ENCODE data around the gene WBP2. TPM values are rescaled to one million over a fixed set of nuclear protein-coding genes. Genes with fewer than 3 reads are reported as not detected.
A peak's percentile ranks its signal among the peaks of the same experiment; 100 is the strongest.
"Not testable (repeated sequence)": the region's sequence is repeated elsewhere in the genome, so short reads cannot be mapped to it uniquely, and the experiment has no call there.

The WBP2 gene
- total and polyA plus RNA-seq, 10 donors: 46.7 to 144 (median 89.1) TPM

DNA sequence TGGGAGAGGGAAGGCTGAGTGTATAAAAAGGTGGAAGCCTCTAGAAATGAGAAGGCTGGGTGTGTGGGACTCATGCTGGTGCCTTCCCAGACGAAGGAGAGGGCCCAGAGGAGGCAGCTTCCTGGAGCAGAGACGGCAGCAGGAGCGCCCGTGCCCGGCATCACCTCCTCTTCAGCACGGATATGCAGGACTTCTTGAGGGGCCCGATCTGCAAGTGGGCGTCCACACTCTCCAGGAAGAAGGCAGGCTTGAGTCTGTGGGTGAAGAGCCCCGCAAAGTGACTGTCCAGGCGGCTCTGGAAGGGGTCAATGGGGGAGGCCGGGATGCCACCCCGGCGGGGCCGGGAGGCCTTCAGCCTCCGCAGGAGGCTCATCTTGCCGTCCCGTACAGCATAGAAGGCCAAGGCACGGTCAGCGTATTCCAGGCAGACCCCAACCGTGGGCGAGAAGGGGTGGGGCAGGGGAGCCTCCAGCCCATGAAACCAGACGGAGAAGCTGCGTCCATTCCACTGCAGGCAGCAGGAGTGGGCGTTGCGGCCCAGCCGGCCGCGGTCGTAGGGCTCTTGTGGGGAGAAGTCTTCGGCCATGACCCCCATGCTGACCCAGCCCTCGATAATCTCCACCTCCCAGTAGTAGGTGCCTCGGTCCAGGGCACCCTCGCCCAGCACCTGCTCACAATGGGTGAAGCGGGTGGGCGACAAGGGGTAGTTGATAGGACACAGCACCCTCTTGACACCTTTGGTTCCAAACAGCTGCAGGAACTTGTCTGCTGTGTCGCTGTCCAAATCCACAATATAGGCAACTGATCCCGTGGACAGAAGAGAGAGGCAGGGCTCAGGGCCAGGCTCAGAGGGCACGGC, 19.4 kb upstream of the WBP2 start:
- H3K9me3 ChIP-seq: no peaks in the 10 kb centered on the region
- H3K4me3 ChIP-seq: no peak overlapping the region
- H3K27ac ChIP-seq: peak overlapping the region in 7 of 8 donors; percentile 69 to 94 (median 90)
- no peak for DNase-seq
- TF ChIP-seq POLR2AphosphoS5 (IDR thresholded peaks at IDR 0.05) (peak in 1 of 3 donors; percentile 43), POLR2A (IDR thresholded peaks at IDR 0.05) (no peak)
- peaks cover 0 to 36% (median 6%) of the 10 kb centered on the region in 7 donors for H3K27me3 ChIP-seq (replicated peaks in 1 of 7)
- 78 to 91% (median 89%) methylated on average over 16 to 38 of the region's 38 CpGs for WGBS, 5 donors
- H3K4me1 ChIP-seq: peaks cover 32 to 74% (median 71%) of the 10 kb centered on the region in 6 donors
- H3K36me3 ChIP-seq: peaks cover 0 to 36% (median 11%) of the 10 kb centered on the region in 6 donors
- intact Hi-C loops (cut with DNase I; ENCODE audit: low total_unique reads): no loop called here

- Histone ChIP-seq H3K4me1 (peaks cover 32 to 66% (median 63%) of the 10 kb centered on the region in 6 donors), H3K27ac (peak overlapping the region in 6 of 8 donors; percentile 69 to 92 (median 80)), H3K4me3 (no peak overlapping the region), H3K27me3 (replicated peaks in 1 of 7) (peaks cover 0 to 28% (median 6%) of the 10 kb centered on the region in 7 donors), H3K36me3 (peaks cover 0 to 36% (median 11%) of the 10 kb centered on the region in 6 donors), H3K9me3 (no peaks in the 10 kb centered on the region)
- TF ChIP-seq, protein P1, sequence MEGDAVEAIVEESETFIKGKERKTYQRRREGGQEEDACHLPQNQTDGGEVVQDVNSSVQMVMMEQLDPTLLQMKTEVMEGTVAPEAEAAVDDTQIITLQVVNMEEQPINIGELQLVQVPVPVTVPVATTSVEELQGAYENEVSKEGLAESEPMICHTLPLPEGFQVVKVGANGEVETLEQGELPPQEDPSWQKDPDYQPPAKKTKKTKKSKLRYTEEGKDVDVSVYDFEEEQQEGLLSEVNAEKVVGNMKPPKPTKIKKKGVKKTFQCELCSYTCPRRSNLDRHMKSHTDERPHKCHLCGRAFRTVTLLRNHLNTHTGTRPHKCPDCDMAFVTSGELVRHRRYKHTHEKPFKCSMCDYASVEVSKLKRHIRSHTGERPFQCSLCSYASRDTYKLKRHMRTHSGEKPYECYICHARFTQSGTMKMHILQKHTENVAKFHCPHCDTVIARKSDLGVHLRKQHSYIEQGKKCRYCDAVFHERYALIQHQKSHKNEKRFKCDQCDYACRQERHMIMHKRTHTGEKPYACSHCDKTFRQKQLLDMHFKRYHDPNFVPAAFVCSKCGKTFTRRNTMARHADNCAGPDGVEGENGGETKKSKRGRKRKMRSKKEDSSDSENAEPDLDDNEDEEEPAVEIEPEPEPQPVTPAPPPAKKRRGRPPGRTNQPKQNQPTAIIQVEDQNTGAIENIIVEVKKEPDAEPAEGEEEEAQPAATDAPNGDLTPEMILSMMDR (IDR thresholded peaks at IDR 0.05 in 8 of 11, conservative IDR thresholded peaks at IDR 0.05 in 3 of 11): no peak
- TF ChIP-seq POLR2AphosphoS5 (IDR thresholded peaks at IDR 0.05) (no peak), POLR2A (IDR thresholded peaks at IDR 0.05) (no peak)
- WGBS, 5 donors: 64 to 82% (median 80%) methylated on average over 8 to 11 of the region's 11 CpGs
- DNase-seq: peak; percentile 73
- intact Hi-C loops (cut with DNase I; ENCODE audit: low total_unique reads): no loop called here
Observed at GRCh38 chr17:75873587-75874322, 18.6 kb upstream of the WBP2 start.

DNA sequence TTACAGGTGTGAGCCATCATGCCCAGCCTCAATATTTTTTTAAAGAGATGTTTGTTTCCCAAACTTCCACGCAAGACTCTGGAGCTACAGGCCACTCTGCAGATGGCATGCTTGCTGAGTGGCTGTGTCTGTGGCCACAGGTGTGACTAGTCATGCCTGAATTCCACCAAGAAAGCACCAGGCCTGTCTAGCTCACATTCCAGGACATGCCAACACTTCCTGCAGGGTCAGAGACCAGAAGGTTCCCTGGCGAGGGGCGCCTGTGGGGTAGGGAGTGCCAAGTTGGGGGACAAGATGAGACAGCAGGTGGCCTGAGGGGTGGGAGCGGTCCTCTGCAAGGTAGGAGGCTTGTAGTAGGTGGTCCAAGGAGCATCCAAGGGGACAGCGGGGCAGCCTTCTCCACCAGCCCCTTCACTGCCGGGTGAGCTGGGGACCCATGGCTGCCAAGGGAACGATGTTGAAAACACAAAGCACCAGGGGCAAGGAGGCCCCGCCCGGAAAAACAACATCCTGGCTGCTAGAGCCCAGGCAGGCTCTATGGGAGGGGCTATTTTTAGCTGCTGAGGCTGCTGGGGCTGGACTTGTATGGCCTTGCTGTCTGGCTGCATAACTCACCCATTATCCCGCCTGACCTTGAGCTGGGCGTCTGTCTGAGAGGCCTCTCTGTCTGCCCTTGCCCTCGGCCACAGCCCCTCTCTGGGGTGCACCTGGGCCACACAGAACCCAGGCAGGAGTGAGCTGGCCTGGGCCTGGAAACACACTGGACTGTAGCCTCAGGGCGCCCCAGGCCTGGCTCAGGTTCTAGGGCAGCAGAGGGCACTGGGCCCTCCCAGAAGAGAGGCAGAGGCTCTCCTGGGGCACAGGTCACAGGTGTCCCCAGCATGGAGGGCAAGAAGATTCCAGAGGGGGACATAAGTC, 17.6 kb upstream of the WBP2 start:
- Histone ChIP-seq H3K27me3 (replicated peaks in 1 of 7) (peaks cover 0 to 17% (median 0%) of the 10 kb centered on the region in 7 donors), H3K4me1 (peaks cover 32 to 56% (median 54%) of the 10 kb centered on the region in 6 donors), H3K36me3 (peaks cover 0 to 36% (median 11%) of the 10 kb centered on the region in 6 donors), H3K9me3 (no peaks in the 10 kb centered on the region), H3K27ac (peak overlapping the region; percentile 33 to 92 (median 73)), H3K4me3 (no peak overlapping the region)
- peak; percentile 86 for DNase-seq
- intact Hi-C loops (cut with DNase I; ENCODE audit: low total_unique reads): no loop called here
- TF ChIP-seq, protein P1 (IDR thresholded peaks at IDR 0.05 in 8 of 11, conservative IDR thresholded peaks at IDR 0.05 in 3 of 11): no peak
- TF ChIP-seq POLR2A (IDR thresholded peaks at IDR 0.05): no peak
- peak; percentile 58 to 79 (median 71) for TF ChIP-seq POLR2AphosphoS5 (IDR thresholded peaks at IDR 0.05)
- WGBS, 5 donors: 46 to 60% (median 52%) methylated on average over 12 to 13 of the region's 13 CpGs

DNA sequence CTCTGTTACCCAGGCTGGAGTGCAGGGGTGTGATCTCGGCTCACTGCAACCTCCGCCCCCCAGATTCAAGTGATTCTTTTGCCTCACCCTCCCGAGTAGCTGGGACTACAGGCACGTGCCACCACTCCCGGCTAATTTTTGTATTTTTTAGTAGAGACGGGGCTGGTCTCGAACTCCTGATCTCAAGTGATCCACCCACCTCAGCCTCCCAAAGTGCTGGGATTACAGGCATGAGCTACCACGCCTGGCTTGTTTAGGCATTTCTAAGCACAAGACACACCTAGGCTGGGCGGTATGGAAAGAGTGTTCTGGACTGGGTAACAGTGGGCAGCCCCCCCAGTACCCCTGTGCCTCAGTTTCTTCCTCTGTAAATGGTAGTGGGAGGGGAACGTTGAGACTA, 15.1 kb upstream of the WBP2 start:
- H3K36me3 ChIP-seq: peaks cover 0 to 22% (median 11%) of the 10 kb centered on the region in 6 donors
- peaks cover 13 to 33% (median 31%) of the 10 kb centered on the region in 6 donors for H3K4me1 ChIP-seq
- H3K4me3 ChIP-seq; H3K9me3 ChIP-seq; H3K27me3 ChIP-seq (replicated peaks in 1 of 7); intact Hi-C loops (cut with DNase I; ENCODE audit: low total_unique reads); DNase-seq: not testable (repeated sequence)
- WGBS, 5 donors: 84 to 93% (median 90%) methylated on average over 10 of the region's 10 CpGs
- H3K27ac ChIP-seq: peak overlapping the region in 2 of 8 donors; percentile 57 to 62

Data from spleen (tissue), 11 donors.